ENCODE data around the gene SERGEF.
A peak's percentile ranks its signal among the peaks of the same experiment; 100 is the strongest.

Gene SERGEF

GRCh38 chr11:18012906-18013781 is at the start of gene SERGEF:
SERGEF (minus strand) TSS chr11:18013047; CDS start chr11:18013010, 37 bp downstream.
- DNase-seq = peak; percentile 86

- DNase-seq = no peak
Observed at GRCh38 chr11:18061351-18061750, 48.5 kb upstream of the SERGEF start.

GRCh38 chr11:18056561-18057181 is 43.8 kb upstream of the SERGEF start:
- DNase-seq = no peak

GRCh38 chr11:18054511-18055103 is 41.8 kb upstream of the SERGEF start:
- DNase-seq = no peak

- no peak for DNase-seq
Observed at GRCh38 chr11:18050848-18051247, 38.0 kb upstream of the SERGEF start.

GRCh38 chr11:18046116-18046777 is 33.4 kb upstream of the SERGEF start, which contains the start of gene TPH1:
TPH1 (minus strand) TSS chr11:18046269; CDS start chr11:18040762, 5,507 bp downstream.
- no peak for DNase-seq

GRCh38 chr11:18036456-18036855 is 23.6 kb upstream of the SERGEF start:
- DNase-seq = no peak

- DNase-seq = no peak
Observed at GRCh38 chr11:18027475-18027874, 14.6 kb upstream of the SERGEF start.

- DNase-seq = no peak
Observed at GRCh38 chr11:18022419-18022818, 9.6 kb upstream of the SERGEF start.

GRCh38 chr11:18019650-18020049 is 6.8 kb upstream of the SERGEF start:
- no peak for DNase-seq

GRCh38 chr11:18016789-18017188 is 3.9 kb upstream of the SERGEF start:
- no peak for DNase-seq

- DNase-seq = no peak
Observed at GRCh38 chr11:18014876-18015275, 2.0 kb upstream of the SERGEF start.

GRCh38 chr11:18013790-18014507 is 1.1 kb upstream of the SERGEF start:
- DNase-seq = no peak

- peak; percentile 42 for DNase-seq
Observed at GRCh38 chr11:18012122-18012905, 533 bp downstream of the SERGEF start.

- DNase-seq = no peak
Observed at GRCh38 chr11:18011633-18012032, 1.2 kb downstream of the SERGEF start.

- DNase-seq = no peak
Observed at GRCh38 chr11:18010977-18011586, 1.8 kb downstream of the SERGEF start.

GRCh38 chr11:18010121-18010670 is 2.7 kb downstream of the SERGEF start:
- DNase-seq = no peak

GRCh38 chr11:18005376-18006129 is 7.3 kb downstream of the SERGEF start:
- no peak for DNase-seq

GRCh38 chr11:18001191-18001590 is 11.7 kb downstream of the SERGEF start:
- no peak for DNase-seq

GRCh38 chr11:18000760-18001159 is 12.1 kb downstream of the SERGEF start:
- DNase-seq = no peak

Data from NCI-H1092 (cell line).